Measurements from ENCODE around the gene SPNS1.
"Not testable (repeated sequence)": the region's sequence is repeated elsewhere in the genome, so short reads cannot be mapped to it uniquely, and the experiment has no call there.

Gene SPNS1

DNA sequence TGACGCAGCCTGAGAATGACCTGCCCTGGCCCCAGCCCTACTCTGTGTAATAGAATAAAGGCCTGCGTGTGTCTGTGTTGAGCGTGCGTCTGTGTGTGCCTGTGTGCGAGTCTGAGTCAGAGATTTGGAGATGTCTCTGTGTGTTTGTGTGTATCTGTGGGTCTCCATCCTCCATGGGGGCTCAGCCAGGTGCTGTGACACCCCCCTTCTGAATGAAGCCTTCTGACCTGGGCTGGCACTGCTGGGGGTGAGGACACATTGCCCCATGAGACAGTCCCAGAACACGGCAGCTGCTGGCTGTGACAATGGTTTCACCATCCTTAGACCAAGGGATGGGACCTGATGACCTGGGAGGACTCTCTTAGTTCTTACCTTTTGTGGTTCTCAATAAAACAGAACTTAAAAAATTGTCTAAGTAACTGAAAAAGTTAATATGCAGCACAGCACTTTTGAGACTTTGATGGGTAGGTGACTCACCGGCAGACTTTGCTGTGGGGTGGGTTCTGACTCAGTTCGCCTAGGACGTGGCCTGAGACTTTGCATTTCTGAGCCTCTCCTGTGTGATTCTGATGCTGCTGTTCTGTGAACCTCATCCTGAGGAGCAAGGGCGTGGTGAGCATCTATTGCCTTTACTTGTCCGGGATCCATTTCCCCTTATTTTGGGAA, 15.9 kb downstream of the SPNS1 start:
- no peak for DNase-seq (ENCODE audit: low spot score)

DNA sequence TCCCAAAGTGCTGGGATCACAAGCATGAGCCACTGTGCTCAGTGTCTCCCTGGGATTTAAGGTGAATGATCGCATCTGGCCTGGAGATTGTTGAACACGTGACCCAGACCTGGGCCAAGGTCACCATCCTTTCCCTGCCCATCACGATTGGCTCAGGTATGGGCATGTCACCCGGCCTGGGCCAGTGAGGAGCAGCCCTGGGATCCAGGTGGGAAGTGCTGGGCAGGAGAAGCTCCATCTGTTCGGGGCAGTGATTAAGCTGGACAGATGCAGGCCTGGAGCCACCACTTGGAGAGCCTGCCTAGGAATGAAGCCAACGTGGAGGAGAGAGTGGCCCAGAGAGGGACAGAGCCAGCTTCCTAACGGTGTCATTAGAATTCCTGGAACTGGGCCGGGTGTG, 17.1 kb downstream of the SPNS1 start:
- DNase-seq (ENCODE audit: low spot score): no peak

DNA sequence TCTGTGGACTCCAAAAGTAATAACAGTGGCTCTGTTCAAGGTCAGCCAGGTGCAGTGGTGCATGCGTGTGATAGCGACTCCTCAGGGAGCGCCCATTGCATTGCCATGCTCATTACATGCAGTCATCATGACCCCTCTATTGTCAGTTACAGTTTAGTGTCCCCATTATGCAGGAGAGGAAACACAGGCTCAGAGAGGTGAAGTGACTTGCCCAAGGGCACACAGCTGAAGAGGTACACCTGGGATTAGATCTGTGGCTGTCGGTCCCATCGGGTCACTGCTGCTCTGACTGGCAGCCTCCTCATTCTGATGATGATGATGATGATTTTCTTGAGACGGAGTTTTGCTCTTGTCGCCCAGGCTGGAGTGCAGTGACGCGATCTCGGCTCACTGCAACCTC, 17.9 kb downstream of the SPNS1 start:
- DNase-seq (ENCODE audit: low spot score): no peak

DNA sequence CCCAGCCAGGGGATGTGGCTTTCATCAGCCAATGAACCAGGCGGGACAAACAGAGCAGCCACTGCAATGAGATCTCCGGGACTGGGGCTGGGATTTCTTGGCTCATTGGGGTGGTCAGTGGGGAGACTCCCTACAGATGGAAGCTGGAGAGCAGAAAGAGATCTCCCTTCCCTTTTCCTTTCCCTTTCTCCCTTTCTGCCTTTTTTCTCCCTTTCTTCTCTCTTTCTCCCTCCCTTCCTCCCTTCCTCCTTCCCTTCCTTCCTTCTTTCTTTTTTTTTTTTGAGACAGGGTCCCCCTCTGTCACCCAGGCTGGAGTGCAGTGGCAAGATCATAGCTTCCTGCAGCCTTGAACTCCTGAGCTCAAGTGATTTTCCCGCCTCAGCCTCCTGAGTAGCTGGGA, 24.3 kb downstream of the SPNS1 start:
- no peak for DNase-seq (ENCODE audit: low spot score)

DNA sequence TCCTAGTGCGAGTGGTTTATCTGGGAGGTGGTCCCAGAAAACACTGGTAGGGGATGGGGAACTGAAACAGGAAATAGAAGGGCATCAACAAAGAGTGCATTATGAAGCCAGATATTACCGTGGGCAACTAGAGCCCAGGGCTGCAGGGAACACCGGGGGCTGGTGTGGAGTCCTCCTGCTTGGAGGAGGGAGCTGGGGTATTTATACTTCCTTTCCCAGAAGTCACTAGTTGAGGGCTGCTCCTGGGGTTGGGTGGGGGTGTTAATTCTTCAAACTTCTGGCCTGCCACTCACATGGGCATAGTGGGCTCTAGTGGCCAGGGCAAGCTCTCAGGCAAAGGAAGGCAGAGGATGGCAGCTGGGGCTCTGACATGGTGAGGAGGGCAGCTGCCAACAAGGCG, 25.0 kb downstream of the SPNS1 start:
- no peak for DNase-seq (ENCODE audit: low spot score)

DNA sequence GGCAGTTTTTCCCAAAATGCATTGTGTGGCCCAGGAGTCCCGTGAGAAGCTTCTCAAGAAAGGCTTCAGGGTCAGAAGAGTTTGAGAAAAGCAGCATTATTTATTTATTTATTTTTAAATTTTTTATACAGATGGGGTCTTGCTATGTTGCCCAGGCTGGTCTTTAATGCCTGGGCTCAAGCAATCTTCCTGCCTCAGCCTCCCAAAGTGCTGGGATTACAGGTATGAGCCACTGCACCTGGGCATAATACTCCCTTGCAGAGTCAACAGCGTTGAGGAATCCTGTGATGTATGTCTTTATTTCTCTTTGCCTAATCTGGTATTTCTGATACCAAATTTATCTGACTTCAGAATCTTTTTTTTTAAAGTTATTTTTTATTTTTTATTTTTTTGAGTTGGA, 25.4 kb downstream of the SPNS1 start:
- no peak for DNase-seq (ENCODE audit: low spot score)

DNA sequence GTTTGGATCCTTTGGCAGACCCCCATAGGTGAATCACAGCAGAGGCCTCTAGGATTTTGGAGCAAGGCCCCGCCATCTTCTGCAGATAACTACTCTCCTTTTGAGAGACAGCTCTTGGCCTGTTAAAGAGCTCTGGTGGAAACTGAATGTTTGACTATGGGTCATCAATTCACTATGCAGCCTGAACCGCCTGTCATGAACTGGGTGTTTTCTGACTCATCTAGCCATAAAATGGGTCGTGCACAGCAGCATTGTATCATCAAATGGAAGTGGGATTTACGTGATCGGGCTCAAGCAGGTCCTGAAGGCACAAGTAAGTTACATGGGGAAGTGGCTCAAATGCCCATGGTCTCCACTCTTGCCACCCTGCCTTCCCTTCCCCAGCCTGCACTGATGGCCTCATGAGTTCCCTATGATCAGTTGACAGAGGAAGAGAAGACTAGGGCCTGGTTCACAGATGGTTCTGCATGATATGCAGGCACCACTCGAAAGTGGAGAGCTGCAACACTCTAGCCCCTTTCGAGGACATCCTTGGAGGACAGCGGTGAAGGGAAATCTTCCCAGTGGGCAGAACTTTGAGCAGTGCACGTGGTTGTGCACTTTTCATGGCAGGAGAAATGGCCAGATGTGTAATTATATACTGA, 30.0 kb downstream of the SPNS1 start:
- not testable (repeated sequence) for DNase-seq (ENCODE audit: low spot score)

DNA sequence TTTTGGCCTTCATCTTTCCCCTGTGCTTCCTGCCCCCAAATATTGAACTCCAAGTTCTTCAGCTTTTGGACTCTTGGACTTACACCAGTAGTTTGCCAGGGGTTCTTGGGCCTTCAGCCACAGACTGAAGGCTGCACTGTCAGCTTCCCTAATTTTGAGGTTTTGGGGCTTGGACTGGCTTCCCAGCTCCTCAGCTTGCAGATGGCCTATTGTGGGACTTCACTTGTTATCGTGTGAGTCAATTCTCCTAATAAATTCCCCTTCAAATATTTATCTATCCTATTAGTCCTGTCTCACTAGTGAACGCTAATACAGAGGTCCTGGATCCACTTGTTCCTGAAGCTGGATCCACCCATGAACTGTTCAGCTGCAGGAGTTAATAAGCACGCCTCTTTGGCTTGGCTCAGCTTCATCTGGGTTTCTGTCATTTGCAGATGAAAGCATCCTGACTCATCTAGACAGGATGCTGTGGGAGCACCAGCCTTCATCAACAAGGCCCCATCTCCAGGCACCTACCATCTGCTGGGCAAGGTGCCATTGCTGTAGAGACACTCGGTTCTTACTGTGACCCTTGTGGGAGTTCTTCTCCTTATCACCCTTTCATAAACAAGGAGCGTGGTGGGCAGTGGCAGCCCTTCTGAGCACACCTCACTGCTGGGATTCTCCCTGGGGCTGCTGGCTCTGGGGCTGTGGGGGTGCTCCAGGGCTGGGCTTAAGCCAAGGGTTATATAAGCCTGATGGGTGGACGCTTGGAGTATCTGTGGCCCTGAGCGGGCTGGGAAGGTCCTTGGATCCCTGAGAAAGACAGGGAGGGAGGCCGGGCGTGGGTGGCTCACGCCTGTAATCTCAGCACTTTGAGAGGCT, 33.4 kb downstream of the SPNS1 start:
- no peak for DNase-seq (ENCODE audit: low spot score)

DNA sequence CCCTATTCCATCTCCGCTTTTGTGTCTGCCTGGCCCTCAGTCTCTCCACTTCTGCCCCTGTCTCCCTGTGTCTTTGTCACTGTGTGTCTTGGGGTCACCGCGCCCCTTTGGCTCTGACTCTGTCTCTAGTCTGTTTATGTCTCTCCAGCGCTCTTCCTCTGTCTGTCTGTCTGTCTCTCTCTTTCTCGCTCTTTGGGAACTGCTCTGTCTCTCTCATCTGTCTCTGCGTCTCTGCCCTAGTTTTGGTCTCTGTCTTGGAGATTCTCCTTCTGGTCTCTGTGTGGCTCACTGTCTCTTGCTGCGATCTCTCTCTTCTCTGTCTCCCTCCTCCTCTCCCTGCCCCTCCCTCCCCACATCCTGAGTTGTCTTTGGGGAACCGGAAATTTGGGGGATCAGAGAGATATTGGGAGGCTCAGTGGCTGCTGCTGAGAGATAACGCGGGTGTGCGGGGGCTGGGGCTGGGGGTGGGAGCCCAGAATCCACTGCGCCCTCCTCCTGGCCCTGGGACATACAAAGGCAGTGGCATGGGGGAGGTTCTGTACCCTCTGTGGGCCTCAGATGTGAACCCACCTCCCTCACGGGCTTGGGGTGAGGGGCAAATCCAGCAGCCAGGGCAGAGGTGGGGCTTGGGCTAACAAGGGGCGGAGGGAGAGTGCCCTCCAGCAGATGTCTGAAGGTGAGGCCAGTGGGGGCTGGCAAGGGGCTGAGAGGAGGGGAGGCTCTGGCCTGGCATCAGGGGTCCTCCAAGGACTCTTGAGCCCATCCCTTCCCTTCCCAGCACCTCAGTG, 34.7 kb downstream of the SPNS1 start:
- DNase-seq (ENCODE audit: low spot score): no peak

DNA sequence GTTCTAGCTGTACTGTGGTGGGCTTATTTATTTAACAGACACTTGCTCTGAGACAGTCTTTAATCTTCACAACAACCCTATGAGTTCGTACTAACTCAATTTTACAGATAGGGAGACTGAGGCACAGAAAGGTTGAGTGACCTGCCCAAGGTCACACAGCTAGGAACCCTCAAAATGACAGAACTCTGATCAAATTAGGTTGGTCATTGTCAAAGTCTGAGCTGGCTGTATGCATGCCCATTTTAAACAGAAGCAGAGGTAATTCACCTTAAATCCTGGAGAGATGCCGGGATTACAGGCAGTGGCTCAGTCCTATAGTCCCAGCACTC, 35.2 kb downstream of the SPNS1 start:
- DNase-seq (ENCODE audit: low spot score): no peak

DNA sequence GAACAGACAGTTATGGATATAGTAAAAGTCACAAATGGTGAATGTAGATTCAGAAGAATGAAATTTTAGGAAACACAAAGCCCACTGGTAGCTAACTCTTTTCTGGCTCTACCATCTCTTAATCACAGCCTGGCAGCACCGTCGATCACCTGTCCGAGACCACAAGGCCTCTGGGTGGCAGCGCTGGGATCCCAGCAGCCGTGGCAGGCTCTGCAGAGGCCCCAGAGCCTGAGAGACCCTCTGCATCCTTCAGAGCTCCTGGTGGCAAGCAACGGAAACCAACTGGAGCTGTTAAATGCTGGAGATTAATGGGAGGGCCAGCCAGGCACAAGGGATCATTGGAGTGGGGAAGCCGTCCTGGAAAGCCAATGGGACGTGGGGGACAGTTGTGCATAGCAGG, 36.5 kb downstream of the SPNS1 start:
- no peak for DNase-seq (ENCODE audit: low spot score)

DNA sequence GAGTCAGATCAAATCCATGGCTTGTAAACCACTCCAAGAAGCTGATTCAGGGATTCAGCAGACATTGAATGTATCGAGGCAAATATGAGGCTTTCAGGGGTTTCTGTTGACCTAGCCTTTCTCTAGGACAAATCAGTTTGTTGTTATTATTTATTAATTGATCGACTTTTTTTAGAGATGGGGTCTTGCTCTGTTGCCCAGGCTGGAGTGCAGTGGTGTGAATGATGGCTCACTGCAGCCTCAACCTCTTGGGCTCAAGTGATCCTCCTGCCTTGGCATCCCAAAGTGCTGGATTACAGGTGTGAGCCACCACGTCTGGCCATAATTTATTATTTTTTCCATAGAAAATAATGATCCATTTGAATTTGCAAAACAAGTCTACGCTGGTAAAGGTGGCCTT, 37.3 kb downstream of the SPNS1 start:
- no peak for DNase-seq (ENCODE audit: low spot score)

DNA sequence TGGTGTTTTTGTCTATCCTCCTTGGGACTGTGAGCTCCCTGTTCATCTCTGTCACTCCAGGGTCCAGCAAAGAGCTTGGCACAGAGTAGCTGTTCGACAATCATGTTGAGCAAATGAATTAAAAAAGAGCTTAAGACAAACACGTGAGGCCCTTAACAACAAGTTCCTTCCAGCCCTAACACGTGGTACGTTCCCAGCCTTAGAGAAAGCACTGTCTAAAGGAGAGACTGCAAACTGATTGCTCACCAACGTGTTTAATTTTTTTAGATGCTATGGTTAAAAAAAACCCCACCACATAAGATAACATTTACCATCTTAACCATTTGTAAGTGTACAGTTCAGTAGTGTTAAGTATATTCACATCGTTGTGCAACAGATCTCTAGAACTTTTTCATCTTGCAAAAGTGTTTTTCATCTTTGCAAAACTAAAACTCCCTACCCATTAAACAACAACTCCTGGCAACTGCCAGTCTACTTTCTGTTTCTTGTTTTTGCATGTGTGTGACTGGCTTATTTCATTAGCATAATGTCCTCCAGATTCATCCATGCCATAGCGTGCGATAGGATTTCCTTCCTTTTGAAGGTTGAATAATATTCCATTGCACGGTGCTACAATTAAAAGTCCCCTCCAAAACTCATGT, 38.5 kb downstream of the SPNS1 start:
- DNase-seq (ENCODE audit: low spot score): no peak

DNA sequence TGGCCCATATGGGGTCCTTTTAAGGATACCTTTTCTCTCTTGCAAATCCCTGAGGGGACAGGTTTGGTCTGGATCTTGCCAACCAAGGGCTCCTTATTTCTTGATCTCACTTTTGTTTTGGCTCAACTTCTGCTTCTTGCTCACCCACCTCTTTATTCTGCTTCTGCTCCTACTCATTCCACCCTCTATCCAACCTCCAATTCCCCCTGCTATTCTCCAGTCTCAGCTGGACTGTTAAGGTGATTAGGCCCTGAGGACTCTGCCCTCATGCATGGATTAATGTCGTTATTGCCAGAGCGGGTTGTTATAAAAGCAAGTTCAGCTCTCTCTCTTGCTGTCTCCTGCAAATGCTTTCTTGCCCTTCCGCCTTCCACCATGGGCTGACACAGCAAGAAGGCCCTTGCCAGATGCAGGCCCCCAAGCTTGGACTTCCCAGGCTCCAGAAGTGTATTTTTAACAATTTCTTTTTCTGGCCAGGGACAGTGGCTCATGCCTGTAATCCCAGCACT, 40.0 kb downstream of the SPNS1 start:
- DNase-seq (ENCODE audit: low spot score): no peak

DNA sequence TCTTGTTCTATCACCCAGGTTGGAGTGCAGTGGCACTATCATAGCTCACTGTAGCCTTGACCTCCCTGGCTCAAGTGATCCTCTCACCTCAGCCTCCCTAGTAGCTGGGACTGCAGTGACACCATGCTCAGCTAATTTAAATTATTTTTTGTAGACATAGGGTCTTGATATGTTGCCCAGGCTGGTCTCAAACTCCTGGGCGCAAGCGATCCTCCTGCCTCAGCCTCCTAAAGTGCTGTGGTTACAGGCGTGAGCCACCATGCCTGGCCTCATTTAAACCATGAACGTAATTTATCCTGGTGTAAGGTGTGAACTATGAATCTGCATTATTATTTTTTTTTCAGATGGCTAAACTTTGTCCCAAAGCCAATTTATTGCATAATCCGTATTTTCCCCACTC, 47.6 kb downstream of the SPNS1 start:
- DNase-seq (ENCODE audit: low spot score): no peak

DNA sequence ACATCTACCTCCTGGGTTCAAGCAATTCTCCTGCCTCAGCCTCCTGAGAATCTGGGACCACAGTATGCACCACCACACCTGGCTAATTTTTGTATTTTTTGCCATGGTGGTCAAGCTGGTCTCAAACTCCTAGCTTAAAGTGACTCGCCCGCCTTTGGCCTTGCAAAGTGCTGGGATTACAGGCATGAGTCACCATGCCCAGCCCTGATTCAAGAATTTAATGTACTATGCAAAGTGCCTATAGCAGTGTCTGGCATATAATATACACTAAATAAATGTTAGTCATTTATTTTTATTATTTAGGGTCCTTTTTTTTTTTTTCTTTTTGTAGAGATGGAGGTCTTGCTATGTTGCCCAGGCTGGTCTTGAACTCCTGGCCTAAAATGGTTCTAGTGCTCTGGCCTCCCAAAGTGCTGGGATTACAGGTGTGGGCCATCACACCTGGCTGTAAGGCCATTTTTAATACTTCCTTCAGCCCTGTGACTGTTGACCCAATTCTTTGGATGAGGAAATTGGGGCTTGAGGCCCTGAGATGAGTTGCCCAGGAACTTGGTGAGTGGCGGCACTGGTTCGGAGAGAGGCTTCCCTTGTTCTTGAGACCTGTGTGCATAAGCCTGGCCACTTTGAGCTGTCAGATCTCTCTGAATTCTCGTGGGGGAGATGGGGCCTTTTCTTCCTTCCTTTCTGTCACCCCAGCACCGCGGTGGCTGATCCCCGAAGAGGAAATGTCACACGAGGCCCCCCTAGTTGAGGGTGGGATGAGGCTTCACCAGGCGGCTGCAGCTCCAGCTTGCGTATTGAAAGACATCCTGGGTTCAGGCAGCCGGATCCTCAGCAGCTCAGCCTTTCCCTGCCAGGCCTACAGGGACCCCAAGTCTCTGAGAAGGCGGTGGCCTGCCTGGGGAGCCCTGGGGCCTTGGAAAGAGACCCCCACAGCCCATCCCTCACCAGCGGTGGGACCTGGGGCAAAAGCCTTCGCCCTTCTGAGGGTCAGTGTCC, 49.0 kb downstream of the SPNS1 start:
- DNase-seq (ENCODE audit: low spot score): no peak

DNA sequence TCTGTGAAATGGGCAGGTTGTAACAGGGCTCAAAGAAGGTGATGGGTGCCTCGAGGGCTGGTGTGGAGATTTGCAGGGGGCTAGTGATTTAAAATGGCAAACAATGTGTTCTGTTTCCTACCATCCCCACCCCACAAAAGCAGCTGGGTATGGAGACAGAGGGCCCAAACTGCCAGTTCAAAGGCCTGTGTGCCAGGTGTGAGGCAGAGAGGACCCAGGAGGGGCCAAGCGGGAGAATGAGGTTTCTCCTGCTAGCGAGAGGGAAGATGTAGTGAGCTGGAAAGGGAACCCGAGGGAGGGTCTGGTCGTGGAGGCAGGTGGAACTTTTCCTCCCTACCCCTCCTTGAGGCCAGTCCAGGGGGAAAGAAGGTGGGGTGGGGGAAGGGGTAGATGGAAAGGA, 49.7 kb downstream of the SPNS1 start:
- no peak for DNase-seq (ENCODE audit: low spot score)

DNA sequence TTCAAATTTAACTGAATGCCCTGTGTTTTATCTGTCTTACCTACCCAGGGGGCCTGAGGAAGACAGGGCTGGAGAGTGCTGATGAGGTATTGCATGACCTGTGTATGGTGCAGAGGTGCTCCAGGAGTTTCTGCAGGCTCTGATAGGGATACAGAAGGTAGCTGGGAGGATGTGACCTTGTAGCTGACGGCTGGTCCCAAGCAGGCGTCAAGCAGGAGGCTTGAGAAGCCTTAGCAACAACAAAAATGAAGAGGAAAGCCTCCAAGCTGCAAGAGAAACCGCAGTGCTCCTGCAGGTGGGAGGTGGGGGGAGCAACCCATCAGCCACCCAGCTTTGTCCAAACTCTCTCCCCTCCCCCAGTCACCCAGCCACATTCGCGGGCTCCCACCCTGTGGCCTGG, 50.6 kb downstream of the SPNS1 start:
- DNase-seq (ENCODE audit: low spot score): no peak

DNA sequence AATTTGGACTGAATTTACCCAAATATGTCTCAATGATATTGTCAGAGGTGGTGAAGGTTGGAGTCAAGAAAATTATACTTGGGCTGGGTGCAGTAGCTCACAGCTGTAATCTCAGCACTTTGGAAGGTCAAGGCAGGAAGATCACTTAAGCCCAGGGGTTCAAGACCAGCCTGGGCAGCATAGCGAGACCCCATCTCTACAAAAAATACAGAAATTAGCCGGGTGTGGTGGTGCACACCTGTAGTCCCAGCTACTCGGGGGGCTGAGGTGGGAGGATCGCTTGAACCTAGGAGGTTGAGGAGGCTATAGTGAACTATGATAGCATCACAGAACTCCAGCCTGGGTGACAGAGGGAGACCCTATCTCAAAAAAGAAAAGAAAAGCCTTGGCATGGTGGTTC, 51.2 kb downstream of the SPNS1 start:
- DNase-seq (ENCODE audit: low spot score): no peak

DNA sequence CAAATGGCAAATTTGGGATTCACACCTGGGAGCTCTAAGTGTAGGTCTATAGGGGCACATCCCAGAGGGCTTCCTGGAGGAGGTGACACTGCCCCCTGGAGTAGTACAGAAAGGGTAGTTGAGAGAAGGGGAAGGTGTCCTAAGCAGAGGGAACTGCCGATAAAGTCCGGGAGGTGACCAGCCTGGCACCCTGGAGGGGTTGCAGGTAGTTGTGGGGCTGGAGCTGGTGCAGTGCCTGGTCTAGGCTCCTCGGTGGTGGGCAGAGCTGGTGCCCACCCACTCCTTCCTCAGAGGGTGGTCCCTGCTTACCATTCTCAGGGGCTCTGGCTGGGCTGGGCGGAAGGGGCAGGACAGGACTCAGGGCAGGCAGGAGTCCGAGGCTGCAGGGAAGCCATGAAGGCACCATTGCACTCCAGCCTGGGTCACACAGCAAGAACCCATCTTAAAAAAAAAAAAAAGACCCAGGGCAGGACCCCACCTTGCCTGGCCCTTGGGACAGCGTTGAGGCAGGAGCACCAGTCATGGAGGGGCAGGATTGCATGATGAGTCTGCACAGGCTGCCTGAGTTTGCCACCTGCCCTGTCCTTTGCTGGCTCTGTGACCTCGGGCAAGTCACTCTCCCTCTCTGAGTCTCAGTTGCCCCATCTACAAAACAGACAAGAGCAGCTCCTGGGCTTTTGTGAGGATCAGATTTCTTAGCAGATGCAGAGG, 54.0 kb downstream of the SPNS1 start:
- DNase-seq (ENCODE audit: low spot score): no peak

Measured in germinal center (tissue), 1 donor.